ENCODE results near the gene CEP162.
"Not testable (repeated sequence)": the region's sequence is repeated elsewhere in the genome, so short reads cannot be mapped to it uniquely, and the experiment has no call there.

- not testable (repeated sequence) for TF ChIP-seq EZH2 (IDR thresholded peaks at IDR 0.05; ENCODE audit: borderline replicate concordance); CTCF (IDR thresholded peaks at IDR 0.05; ENCODE audit: poor library complexity)
Observed at GRCh38 chr6:84223608-84224007, 3.8 kb downstream of the CEP162 start.

Data from hepatocyte (in vitro differentiated cells).